Measurements from ENCODE around the gene CARMIL1.

- no peak for TF ChIP-seq CTCF (IDR thresholded peaks at IDR 0.05; ENCODE audit: low read depth, low read length)
- no peak for TF ChIP-seq EZH2phosphoT487 (IDR thresholded peaks at IDR 0.05; ENCODE audit: low read depth)
Observed at GRCh38 chr6:25578538-25578937, 299.4 kb downstream of the CARMIL1 start.
